ENCODE results near the gene DAB2IP. TPM values are rescaled to one million over a fixed set of nuclear protein-coding genes. Genes with fewer than 3 reads are reported as not detected.

DAB2IP gene
- total RNA-seq, 4 donors from 2014 or later = 42.0 to 93.4 (median 47.9) TPM

- WGBS, 2 donors (ENCODE audit: low coverage in 1 of 2) = 100% methylated on average over 2 of the region's 3 CpGs
- Histone ChIP-seq H3K4me3 (no peak overlapping the region), H3K9me3 (no peaks in the 10 kb centered on the region), H3K36me3 (no peaks in the 10 kb centered on the region), H3K27me3 (no peaks in the 10 kb centered on the region), H3K4me1 (no peaks in the 10 kb centered on the region), H3K27ac (no peak overlapping the region)
- no peak for ATAC-seq
- TF ChIP-seq POLR2AphosphoS5 (IDR thresholded peaks at IDR 0.05) (no peak), POLR2A (IDR thresholded peaks at IDR 0.05) (no peak), EP300 (IDR thresholded peaks at IDR 0.05) (no peak), CTCF (IDR thresholded peaks at IDR 0.05) (no peak)
Measured at GRCh38 chr9:121810489-121810888, 159.1 kb downstream of the DAB2IP start.

GRCh38 chr9:121811140-121811539 is 159.7 kb downstream of the DAB2IP start:
- no peak for TF ChIP-seq EP300 (IDR thresholded peaks at IDR 0.05)
- TF ChIP-seq POLR2A (IDR thresholded peaks at IDR 0.05) = no peak
- no peak for TF ChIP-seq CTCF (IDR thresholded peaks at IDR 0.05)
- no peak for TF ChIP-seq POLR2AphosphoS5 (IDR thresholded peaks at IDR 0.05)
- Histone ChIP-seq H3K9me3 (no peaks in the 10 kb centered on the region), H3K27ac (no peak overlapping the region), H3K36me3 (no peaks in the 10 kb centered on the region), H3K4me1 (no peaks in the 10 kb centered on the region), H3K4me3 (no peak overlapping the region), H3K27me3 (no peaks in the 10 kb centered on the region)
- WGBS, 2 donors (ENCODE audit: low coverage in 1 of 2) = 60 to 95% methylated on average over 1 to 3 of the region's 9 CpGs
- ATAC-seq = no peak

- H3K27ac ChIP-seq = no peak overlapping the region
- ATAC-seq = no peak
- no peak for TF ChIP-seq EP300 (IDR thresholded peaks at IDR 0.05)
- no peak for TF ChIP-seq POLR2A (IDR thresholded peaks at IDR 0.05)
- no peak for TF ChIP-seq CTCF (IDR thresholded peaks at IDR 0.05)
- TF ChIP-seq POLR2AphosphoS5 (IDR thresholded peaks at IDR 0.05) = no peak
- no peaks in the 10 kb centered on the region for H3K4me1 ChIP-seq
- no peaks in the 10 kb centered on the region for H3K27me3 ChIP-seq
- H3K36me3 ChIP-seq = no peaks in the 10 kb centered on the region
- WGBS, 2 donors (ENCODE audit: low coverage in 1 of 2) = 67 to 80% methylated on average over 1 to 2 of the region's 10 CpGs
- H3K9me3 ChIP-seq = no peaks in the 10 kb centered on the region
- H3K4me3 ChIP-seq = no peak overlapping the region
Measured at GRCh38 chr9:121811751-121812150, 160.3 kb downstream of the DAB2IP start.

GRCh38 chr9:121812159-121812735 is 160.8 kb downstream of the DAB2IP start:
- WGBS, 2 donors (ENCODE audit: low coverage in 1 of 2) = 66 to 85% methylated on average over 2 of the region's 12 CpGs
- Histone ChIP-seq H3K9me3 (no peaks in the 10 kb centered on the region), H3K4me3 (no peak overlapping the region), H3K36me3 (no peaks in the 10 kb centered on the region), H3K27me3 (no peaks in the 10 kb centered on the region), H3K4me1 (no peaks in the 10 kb centered on the region), H3K27ac (no peak overlapping the region)
- no peak for ATAC-seq
- TF ChIP-seq POLR2A (IDR thresholded peaks at IDR 0.05) (no peak), EP300 (IDR thresholded peaks at IDR 0.05) (no peak), POLR2AphosphoS5 (IDR thresholded peaks at IDR 0.05) (no peak), CTCF (IDR thresholded peaks at IDR 0.05) (no peak)

- 79 to 82% methylated on average over 4 to 10 of the region's 13 CpGs for WGBS, 2 donors (ENCODE audit: low coverage in 1 of 2)
- H3K4me1 ChIP-seq = no peaks in the 10 kb centered on the region
- TF ChIP-seq EP300 (IDR thresholded peaks at IDR 0.05) (no peak), POLR2A (IDR thresholded peaks at IDR 0.05) (no peak), POLR2AphosphoS5 (IDR thresholded peaks at IDR 0.05) (no peak), CTCF (IDR thresholded peaks at IDR 0.05) (no peak)
- H3K27me3 ChIP-seq = no peaks in the 10 kb centered on the region
- no peak overlapping the region for H3K27ac ChIP-seq
- no peak for ATAC-seq
- H3K9me3 ChIP-seq = no peaks in the 10 kb centered on the region
- no peak overlapping the region for H3K4me3 ChIP-seq
- H3K36me3 ChIP-seq = no peaks in the 10 kb centered on the region
Measured at GRCh38 chr9:121813519-121814210, 162.2 kb downstream of the DAB2IP start.
